AG08395 (cell line): Measurements from ENCODE around the gene COL27A1.

ENCODE experiments used
- DNase-seq: peaks from one replicate; pipeline ENCODE4 v3.0.0; 2012; ENCODE audit warnings: mixed read lengths, low spot score

The COL27A1 gene

GRCh38 chr9:114155263-114155994 is at the start of gene COL27A1:
Gene COL27A1 (plus strand): TSS chr9:114155537. CDS start chr9:114155951, 414 bp downstream.
- DNase-seq: peak; percentile 90

DNA sequence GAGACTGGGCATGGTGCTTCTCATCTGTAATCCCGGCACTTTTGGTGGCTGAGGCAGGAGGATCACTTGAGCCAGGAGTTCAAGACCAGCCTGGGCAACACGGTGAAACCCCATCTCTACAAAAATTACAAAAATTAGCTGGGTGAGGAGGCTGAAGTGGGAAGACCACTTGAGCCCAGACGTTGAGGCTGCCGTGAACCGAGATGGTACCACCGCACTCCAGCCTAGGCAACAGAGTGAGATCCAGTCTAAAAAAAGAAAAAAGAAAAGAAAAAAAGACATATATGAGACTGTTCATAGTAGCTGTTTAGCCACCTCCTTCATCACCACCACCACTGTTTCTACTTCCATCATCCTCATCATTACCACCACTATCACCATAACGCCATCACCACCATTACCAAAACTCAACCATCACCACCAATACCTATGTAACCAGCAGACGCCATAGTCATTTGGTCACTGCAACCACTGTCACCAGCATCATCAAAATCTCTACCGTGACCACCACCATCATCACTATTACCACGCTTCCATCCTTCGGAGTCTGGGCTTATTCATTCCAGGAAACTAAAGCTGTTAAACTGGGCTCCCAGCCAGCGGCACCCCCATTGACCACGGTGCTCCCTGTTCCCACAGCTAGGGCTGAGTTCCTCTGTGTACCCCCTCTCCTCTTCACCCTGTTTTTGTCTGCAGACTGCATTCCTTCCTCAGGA is 47.9 kb upstream of the COL27A1 start:
- DNase-seq: no peak

DNA sequence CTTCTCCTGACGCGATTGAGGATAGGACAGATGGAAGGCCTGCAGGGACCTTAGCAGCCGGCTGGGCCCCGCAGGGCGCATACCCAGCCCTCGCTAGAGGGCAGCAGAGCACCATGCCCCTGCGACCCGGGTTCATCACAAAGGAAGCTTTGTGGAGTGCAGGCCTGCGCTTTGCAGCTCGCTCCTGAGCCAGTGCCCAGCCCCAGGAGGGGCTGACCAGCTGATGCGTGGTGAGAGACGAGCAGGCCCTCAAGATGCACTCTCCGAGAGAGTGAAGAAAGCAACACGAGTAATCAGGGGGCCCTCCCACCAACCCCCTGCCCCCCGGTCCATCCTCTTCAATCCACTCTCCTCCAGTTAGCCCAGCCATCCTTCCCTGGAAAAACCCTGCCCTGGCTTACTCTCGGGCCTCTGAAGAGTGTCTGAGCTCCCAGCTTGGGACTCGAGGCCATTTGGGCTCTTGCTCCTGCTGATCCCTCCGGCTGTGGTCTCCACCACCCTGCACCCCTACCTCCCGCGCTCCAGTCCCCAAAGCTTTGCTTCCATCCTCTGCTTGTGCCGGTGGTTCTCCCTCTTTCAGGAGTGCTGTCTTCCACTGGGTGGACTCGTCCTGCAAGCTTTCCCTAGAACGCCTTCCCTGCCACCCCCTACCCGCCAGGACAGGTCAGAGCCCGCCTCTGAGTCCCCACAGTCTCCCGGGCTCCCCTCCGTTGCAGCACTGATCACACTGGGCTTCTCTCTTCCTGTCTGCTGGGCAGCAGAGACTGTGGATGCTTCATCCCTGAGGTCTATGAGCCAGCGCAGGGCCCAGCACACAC is 47.1 kb upstream of the COL27A1 start:
- peak; percentile 92 for DNase-seq

DNA sequence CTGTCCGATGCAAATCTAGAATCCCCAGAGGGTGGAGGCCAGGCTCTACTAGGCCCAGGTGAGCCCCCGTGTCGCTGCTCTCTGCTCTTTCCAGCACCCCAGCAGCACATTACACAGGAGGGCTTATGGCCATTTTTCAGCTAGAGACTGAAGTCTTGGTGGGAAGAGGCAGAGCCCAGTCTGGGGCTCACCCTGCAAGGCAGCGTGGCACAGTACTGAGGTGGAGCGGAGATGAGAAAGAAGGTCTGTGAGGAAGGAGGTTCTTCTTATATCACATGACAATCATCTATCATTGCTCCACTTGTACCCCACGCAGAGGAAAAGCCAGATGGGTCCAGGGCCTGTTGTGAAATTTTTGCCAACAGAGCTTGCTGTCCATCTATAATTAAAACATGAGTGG is 46.2 kb upstream of the COL27A1 start:
- no peak for DNase-seq

DNA sequence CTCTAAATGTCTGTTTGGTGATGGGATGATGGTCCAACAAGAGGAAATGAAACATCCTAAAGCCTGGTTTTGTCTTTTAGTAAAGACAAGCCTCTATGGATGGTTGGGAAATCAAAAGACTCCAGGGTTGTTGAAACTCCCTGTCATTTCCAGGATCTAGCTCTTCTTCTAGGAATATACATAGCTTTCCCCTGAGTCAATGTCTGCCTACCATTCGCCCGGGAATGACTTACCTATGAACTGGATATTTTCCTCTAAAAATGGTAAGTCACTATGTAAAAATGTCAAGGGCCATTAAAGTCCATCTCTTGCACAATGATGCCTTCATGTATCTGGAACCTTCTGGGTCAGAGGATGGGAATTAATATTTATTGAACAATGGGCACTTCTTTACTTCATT is 45.2 kb upstream of the COL27A1 start:
- peak; percentile 78 for DNase-seq

- peak; percentile 30 for DNase-seq
These were observed 43.0 kb upstream of the COL27A1 start for GRCh38 chr9:114112325-114112724.

DNA sequence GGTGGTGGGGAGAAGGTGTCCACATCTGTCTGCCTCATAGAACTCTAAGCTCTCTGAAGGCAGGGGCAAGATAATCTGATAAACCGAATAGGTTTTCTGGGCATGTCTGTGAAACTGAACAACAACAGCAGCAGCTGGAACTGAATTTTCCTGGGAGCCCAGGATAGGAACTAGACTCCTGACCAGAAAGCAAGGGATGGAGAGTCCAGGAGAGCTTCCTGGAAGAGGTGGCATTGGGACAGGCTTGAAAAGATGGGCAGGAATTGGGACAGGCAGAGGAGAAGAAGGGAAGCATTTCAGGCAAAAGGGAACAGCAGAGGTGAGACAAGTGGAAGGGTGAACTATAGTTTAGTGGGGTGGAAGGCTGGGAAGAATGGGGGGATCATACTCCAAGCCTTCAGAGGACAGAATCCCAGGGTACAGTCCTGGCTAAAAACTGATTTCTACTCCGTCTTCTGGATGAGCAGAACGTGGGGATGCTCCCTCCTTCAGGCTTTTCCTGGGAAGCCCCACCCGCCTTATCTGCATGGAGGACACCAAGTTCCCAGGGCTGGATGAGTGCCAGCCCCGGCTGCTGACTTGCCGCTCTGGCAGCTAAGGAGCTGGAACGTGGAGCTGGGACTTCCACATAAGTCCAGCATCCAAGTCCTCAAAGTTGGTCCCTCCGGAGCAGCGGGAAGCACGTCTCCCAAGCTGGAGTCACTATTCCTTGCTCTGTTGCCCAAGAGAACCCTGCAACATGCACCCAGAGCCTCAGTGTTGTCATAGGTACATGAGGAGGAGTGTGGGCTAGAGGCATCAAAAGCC is 42.4 kb upstream of the COL27A1 start:
- DNase-seq: peak; percentile 62

DNA sequence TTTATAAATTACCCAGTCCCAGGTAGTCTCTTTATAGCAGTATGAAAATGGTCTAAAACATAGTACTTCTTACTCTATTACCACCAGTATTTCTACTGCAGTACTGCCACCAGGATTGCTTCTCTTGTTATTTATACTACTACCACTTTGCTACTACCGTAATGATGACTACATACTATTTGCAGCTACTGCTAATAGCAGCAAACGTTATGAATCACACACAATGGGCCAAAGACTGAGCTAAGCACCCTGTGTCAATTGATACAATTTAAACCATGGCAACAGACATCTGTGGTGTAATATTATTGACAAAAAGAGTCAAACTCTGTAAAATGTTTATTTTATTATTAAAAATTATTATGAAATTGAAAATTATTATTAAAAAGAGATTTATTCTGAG is 41.0 kb upstream of the COL27A1 start:
- DNase-seq: no peak

DNA sequence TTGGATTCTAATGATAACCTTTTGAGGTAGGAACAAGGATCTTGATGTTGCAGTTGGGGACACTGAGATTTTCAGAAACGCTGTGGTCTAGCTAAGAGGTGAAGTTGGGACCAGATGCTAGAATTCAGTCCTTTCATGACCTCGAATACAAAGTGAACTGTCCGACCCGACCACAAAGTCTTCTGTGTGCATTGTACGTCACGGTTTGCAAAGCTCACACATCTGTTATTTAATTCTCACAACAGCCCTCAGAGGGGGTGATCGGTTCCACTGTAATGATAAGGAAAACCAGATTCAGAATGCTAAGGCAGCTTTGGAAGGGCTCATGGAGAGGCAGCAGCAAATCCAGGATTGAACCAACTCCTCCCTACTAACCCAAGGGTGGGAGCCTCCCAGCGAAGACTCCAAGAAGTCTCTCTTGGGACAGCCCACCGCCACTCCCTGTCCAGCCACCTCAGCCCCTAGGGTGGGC is 39.6 kb upstream of the COL27A1 start:
- no peak for DNase-seq

DNA sequence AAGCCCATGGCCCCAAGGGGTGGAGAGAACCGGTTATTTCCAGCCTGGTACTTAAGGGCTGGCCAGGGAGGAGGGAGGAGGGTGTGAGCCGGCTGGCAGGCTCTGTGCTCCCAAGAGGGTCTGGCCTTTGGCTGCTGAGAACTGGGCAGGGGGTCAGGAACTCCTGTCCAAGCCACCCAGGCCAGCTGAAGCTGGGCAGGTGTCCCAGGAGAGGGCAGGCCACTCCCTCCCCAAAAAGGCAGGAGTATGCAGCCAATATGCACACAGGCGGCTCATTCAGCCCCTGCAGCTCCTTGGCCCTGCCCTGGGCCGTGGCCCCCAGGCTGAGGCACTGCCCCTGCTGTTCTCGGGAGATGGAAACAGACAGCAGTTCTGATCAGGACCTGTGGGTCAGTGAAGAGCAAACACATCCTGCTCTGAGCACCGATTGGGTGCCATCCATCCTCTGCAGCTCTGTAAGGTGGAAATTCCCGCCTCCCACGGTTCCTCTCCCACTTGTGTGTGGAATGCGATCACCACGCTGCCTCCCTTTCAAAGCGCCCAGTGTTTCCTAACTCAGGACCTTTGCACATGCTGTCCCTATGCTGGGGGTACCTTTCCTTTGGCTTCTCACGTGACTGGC is 39.1 kb upstream of the COL27A1 start:
- no peak for DNase-seq

DNA sequence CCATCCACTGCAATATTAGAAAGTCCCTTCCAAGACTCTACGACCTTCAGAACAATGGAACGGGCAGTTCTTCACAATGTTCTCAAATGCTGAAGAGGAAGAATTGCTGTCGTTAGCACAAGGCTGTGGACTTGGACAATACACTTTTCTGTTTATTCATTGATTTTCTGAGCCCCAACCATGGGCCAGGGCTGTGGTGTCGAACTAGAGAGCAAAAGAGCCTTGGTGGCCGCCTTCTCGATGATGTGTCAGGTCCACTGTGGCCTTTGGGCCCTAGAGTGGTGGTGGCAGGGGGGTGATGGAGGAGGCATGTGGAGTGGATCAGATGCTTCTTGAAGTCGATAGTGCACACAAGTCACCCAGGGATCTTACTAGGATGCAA is 37.7 kb upstream of the COL27A1 start:
- DNase-seq: no peak

DNA sequence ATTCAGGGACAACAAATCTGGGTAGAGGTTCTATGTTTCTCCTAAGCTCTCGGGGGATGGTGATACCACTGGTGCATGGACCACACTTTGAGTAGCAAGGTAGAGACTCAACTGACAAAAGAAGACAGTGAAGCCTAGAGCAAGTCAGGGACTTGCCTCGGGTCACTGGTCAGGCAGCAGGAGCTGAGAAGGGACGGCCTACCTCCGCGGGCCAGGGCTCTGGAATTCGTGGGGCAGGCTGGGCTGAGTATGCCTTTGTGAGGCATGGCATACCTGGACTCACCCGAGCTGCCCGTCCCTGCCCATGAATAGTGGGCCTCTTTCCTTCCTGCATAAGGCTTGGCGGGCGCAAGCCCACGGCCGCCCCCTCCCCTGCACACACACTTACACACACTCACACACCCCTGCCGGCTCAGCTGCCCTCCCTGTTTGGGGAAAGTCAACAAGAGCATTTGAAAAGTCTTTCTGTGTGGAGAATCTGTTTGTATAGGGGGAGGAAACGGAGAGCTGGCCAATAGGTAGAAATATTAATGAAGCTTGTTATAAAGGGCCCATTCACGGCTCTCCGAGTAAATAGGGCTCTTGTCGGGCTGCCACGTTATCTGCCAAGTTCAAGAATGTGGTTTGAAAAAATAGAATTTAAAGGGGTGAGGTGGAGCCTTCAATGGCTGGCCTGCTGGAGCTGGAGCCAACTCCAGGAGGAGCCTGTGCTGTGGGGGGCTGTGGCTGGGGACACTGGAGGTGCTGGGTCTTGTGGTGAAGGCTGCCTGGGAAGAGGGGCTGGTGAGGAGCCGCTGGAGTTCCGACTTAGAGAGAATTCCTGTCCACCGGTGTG is 37.1 kb upstream of the COL27A1 start:
- DNase-seq: no peak

- no peak for DNase-seq
These were observed 35.8 kb upstream of the COL27A1 start for GRCh38 chr9:114119242-114120191.

- DNase-seq: no peak
These were observed 34.9 kb upstream of the COL27A1 start for GRCh38 chr9:114120192-114121014.

DNA sequence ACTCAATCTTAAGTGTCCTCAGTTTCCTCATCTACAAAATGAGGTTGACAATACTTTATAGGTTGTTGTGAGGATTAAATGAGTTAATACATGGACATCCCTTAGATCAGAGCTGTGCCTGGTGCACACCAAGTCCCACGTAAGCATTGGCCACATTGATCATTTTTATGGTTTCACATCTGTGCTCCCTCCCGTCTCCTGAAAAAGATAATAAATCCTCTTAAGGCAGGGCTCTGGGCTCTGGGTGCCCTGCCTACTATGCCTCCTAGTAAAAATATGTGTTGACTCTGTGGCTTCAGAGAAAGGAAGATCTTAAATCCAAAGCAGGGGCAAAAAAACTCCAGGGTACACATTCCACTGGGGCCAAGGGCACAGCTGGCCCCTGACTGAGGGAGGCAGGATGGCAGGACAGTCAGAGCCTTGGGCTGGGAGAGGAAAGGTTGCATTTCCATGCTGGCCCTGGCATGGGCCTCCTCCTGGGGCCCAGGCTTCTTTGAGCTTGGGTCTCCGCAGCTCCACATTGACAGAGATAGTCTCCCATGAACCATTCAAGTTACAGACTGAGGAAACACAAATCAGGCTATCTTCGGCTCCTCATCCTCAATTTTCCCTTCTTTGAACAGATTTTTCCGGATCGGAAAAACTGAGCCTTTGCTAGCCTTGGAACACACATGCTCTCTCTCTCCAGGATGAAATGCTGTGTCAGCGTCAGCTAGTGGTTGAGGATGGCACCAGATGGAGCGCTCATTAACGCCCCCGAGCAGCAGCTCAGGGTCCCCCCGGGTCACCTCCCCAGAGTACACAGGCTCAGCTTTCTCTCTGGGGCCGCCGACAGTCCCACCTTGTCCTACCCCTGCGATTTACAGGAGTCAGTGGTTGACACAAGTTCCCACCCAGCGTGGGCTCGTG is 33.9 kb upstream of the COL27A1 start:
- no peak for DNase-seq

GRCh38 chr9:114122136-114123027 is 33.0 kb upstream of the COL27A1 start:
- DNase-seq: no peak
